ENCODE data around the gene SLC18B1. TPM values are rescaled to one million over a fixed set of nuclear protein-coding genes. Genes with fewer than 3 reads are reported as not detected.

SLC18B1 gene
- total RNA-seq, 1 donor from 2014 or later, result 19.1 TPM

- no peak overlapping the region for H3K27ac Mint-ChIP-seq
- H3K36me3 Mint-ChIP-seq (ENCODE audit: insufficient read depth), result peaks cover 9% of the 10 kb centered on the region
- no peak overlapping the region for H3K4me3 Mint-ChIP-seq (ENCODE audit: low read depth)
- H3K4me1 Mint-ChIP-seq (ENCODE audit: low read depth), result peaks cover 5% of the 10 kb centered on the region
- DNase-seq (ENCODE audit: low spot score, unreplicated experiment), result no peak
- TF ChIP-seq CTCF (IDR thresholded peaks at IDR 0.05; ENCODE audit: unreplicated experiment), result no peak
- H3K27me3 Mint-ChIP-seq, result no peaks in the 10 kb centered on the region
- no peaks in the 10 kb centered on the region for H3K9me3 Mint-ChIP-seq (ENCODE audit: low read depth)
Observed at GRCh38 chr6:132795461-132795860, 3.0 kb downstream of the SLC18B1 start.

DNA sequence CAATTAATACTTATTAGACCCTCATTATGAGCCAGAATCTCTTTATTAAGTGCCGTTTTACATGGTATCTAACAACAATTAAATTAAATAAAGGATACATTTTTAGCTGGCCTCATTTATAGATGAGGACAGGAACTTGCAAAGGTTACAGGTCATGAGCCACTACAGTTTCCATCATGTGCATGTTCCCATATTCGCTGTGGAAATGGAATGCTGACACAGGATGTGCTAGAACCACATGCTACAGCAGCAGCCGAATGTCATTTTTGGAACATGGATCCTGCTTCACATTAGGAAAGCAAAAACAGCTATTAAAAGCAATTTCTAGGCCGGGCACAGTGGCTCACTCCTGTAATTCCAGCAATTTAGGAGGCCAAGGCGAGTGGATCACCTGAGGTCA is 5.9 kb downstream of the SLC18B1 start:
- no peak for DNase-seq (ENCODE audit: low spot score, unreplicated experiment)
- H3K36me3 Mint-ChIP-seq (ENCODE audit: insufficient read depth), result peaks cover 16% of the 10 kb centered on the region
- no peak for TF ChIP-seq CTCF (IDR thresholded peaks at IDR 0.05; ENCODE audit: unreplicated experiment)

DNA sequence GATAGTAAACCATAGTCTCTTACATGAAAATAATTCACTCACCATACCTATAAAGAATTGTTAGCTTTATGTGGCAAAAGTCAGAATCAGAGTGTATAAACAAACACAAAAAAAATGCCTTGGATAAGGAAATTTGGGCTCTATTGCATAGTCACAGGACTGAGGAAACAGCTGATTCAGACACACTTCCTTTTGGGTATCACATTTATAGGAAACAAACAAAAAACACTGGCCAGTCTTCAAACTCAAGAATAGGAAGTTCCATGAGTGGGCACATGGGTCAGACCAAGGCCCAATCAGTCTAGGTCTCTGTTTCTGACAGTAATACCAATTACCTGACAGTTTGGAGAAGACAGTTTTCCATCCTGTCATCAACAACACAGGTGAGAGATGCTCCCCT is 8.0 kb downstream of the SLC18B1 start:
- Mint-ChIP-seq H3K27ac (no peak overlapping the region), H3K27me3 (no peaks in the 10 kb centered on the region), H3K4me1 (ENCODE audit: low read depth) (no peaks in the 10 kb centered on the region), H3K36me3 (ENCODE audit: insufficient read depth) (peaks cover 17% of the 10 kb centered on the region), H3K4me3 (ENCODE audit: low read depth) (no peak overlapping the region), H3K9me3 (ENCODE audit: low read depth) (no peaks in the 10 kb centered on the region)
- no peak for DNase-seq (ENCODE audit: low spot score, unreplicated experiment)
- TF ChIP-seq CTCF (IDR thresholded peaks at IDR 0.05; ENCODE audit: unreplicated experiment), result no peak

More for the DNA sequence above, 5.9 kb downstream of the SLC18B1 start:
- Mint-ChIP-seq H3K4me3 (ENCODE audit: low read depth) (no peak overlapping the region), H3K9me3 (ENCODE audit: low read depth) (no peaks in the 10 kb centered on the region), H3K27ac (no peak overlapping the region), H3K4me1 (ENCODE audit: low read depth) (peaks cover 2% of the 10 kb centered on the region), H3K27me3 (no peaks in the 10 kb centered on the region)

GRCh38 chr6:132789396-132789776 is 9.1 kb downstream of the SLC18B1 start:
- H3K4me1 Mint-ChIP-seq (ENCODE audit: low read depth), result no peaks in the 10 kb centered on the region
- H3K27ac Mint-ChIP-seq, result no peak overlapping the region
- no peaks in the 10 kb centered on the region for H3K9me3 Mint-ChIP-seq (ENCODE audit: low read depth)
- no peak overlapping the region for H3K4me3 Mint-ChIP-seq (ENCODE audit: low read depth)
- peaks cover 20% of the 10 kb centered on the region for H3K36me3 Mint-ChIP-seq (ENCODE audit: insufficient read depth)
- no peaks in the 10 kb centered on the region for H3K27me3 Mint-ChIP-seq
- no peak for DNase-seq (ENCODE audit: low spot score, unreplicated experiment)
- TF ChIP-seq CTCF (IDR thresholded peaks at IDR 0.05; ENCODE audit: unreplicated experiment), result no peak

DNA sequence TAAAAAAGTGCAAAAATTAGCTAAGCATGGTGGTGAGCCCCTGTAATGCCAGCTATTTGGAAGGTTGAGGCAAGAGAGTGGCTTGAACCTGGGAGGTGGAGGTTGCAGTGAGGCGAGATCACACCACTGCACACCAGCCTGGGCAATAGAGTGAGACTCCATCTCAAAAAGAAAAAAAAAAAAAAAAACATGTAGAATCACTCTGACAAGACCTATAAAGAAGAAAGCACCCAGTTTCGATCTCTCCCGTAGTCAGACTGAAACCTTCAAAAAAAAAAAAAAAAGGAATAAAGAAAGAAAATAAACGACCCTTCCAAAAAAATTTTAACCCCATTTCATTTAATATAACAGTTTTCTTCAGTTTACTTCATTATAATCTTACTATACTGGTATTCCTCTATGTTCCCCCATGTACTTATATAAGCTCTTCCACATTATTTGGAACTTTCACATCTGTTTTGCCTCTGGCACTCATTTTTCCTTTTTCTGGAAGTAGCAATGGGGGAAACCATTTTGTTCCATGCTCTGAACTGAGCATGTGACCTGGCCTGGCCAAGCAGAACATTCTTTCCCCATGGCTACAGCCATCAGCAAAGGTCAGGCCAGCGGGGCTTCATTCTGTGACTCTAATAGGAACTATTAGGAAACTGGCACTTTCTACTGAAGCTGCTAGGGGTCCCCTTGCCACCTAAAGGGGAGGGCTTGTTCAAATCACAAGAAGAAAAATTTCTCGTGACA is 9.6 kb downstream of the SLC18B1 start:
- Mint-ChIP-seq H3K4me1 (ENCODE audit: low read depth) (no peaks in the 10 kb centered on the region), H3K27me3 (no peaks in the 10 kb centered on the region), H3K9me3 (ENCODE audit: low read depth) (no peaks in the 10 kb centered on the region), H3K4me3 (ENCODE audit: low read depth) (no peak overlapping the region), H3K27ac (no peak overlapping the region), H3K36me3 (ENCODE audit: insufficient read depth) (peaks cover 19% of the 10 kb centered on the region)
- no peak for DNase-seq (ENCODE audit: low spot score, unreplicated experiment)
- TF ChIP-seq CTCF (IDR thresholded peaks at IDR 0.05; ENCODE audit: unreplicated experiment), result no peak

Measured in progenitor cell of endocrine pancreas (in vitro differentiated cells).